ENCODE data around the gene AP5S1. TPM values are rescaled to one million over a fixed set of nuclear protein-coding genes. Genes with fewer than 3 reads are reported as not detected.

The AP5S1 gene
- total RNA-seq, 1 experiment from 2014 or later, result 3.9 TPM

DNA sequence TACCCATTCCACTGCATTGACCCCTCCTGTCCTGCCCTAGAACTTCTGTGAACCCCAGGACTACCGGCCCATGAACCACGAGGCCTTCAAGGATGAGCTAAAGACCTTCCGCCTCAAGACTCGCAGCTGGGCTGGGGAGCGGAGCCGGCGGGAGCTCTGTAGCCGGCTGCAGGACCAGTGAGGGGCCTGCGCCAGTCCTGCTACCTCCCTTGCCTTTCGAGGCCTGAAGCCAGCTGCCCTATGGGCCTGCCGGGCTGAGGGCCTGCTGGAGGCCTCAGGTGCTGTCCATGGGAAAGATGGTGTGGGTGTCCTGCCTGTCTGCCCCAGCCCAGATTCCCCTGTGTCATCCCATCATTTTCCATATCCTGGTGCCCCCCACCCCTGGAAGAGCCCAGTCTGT lies 15.6 kb upstream of the AP5S1 start:
- Mint-ChIP-seq H3K4me1 (peaks cover 25 to 43% of the 10 kb centered on the region in 2 experiments), H3K9me3 (no peaks in the 10 kb centered on the region), H3K27ac (no peak overlapping the region), H3K27me3 (ENCODE audit: low read depth) (peaks cover 4% of the 10 kb centered on the region; the same call in 1 of the 2 replicates), H3K4me3 (no peak overlapping the region), H3K36me3 (ENCODE audit: insufficient read depth in 1 of 3, low read depth in 3 of 3) (peaks cover 32 to 55% (median 47%) of the 10 kb centered on the region in 3 experiments)
- H4K8ac ChIP-seq (replicated peaks; ENCODE audit: insufficient read length, low read depth, low read length), result no peak overlapping the region
- H3K23me2 ChIP-seq (ENCODE audit: insufficient read length, low read depth, low read length, poor library complexity, severe bottlenecking), result peaks cover 6% of the 10 kb centered on the region
- no peak overlapping the region for H2AFZ ChIP-seq (ENCODE audit: low read length)
- no peak overlapping the region for H2BK15ac ChIP-seq (ENCODE audit: low read depth, low read length)
- DNase-seq, result no peak
- no peak overlapping the region for H3K27ac ChIP-seq (ENCODE audit: insufficient read length, low read depth, low read length)
- TF ChIP-seq CTCF (conservative IDR thresholded peaks at IDR 0.05), result no peak
- no peak overlapping the region for H2AK5ac ChIP-seq (ENCODE audit: insufficient read length, low read length)
- no peak overlapping the region for H3T11ph ChIP-seq (ENCODE audit: low read length)
- H3K4me2 ChIP-seq (ENCODE audit: insufficient read depth, insufficient read length, low read length), result no peak overlapping the region
- H4K5ac ChIP-seq (ENCODE audit: insufficient read length, low read depth, low read length), result no peak overlapping the region
- no peak overlapping the region for H3K9ac ChIP-seq (ENCODE audit: extremely low read depth, insufficient read length, low read length)
- no CpG with 5 or more reads among the region's 11 CpGs for WGBS (ENCODE audit: extremely low coverage, insufficient read length, low lambda C conversion rate)
- no peak overlapping the region for H3K14ac ChIP-seq (ENCODE audit: insufficient read depth, low read length)
- H3K79me1 ChIP-seq (ENCODE audit: insufficient read depth, low read depth, low read length, poor library complexity, severe bottlenecking), result no peaks in the 10 kb centered on the region
- no peak overlapping the region for H3K4ac ChIP-seq (ENCODE audit: low read depth, low read length)
- H2BK5ac ChIP-seq (ENCODE audit: insufficient read length, low read length), result no peak overlapping the region
- no peak overlapping the region for H2BK20ac ChIP-seq (ENCODE audit: low read depth, low read length, poor library complexity, severe bottlenecking)
- H3K23ac ChIP-seq (ENCODE audit: insufficient read length, low read depth, low read length), result no peak overlapping the region
- H3K27me3 ChIP-seq (ENCODE audit: insufficient read depth, low read length), result no peaks in the 10 kb centered on the region
- H4K91ac ChIP-seq (ENCODE audit: insufficient read length, low read depth, low read length), result no peak overlapping the region
- H3K4me1 ChIP-seq (ENCODE audit: insufficient read depth, low read length), result peaks cover 3% of the 10 kb centered on the region
- H3K56ac ChIP-seq (ENCODE audit: insufficient read length, low read depth, low read length), result no peak overlapping the region
- H3K79me2 ChIP-seq (ENCODE audit: insufficient read depth, low read length), result no peaks in the 10 kb centered on the region
- H4K20me1 ChIP-seq (ENCODE audit: control insufficient read depth, insufficient read depth, insufficient read length), result no peaks in the 10 kb centered on the region
- H3K9me3 ChIP-seq (ENCODE audit: control insufficient read depth, low read depth, low read length), result no peaks in the 10 kb centered on the region
- no peak overlapping the region for H2BK12ac ChIP-seq (ENCODE audit: insufficient read length, low read depth, low read length)
- no peak overlapping the region for H2BK120ac ChIP-seq (ENCODE audit: low read depth, low read length, poor library complexity, severe bottlenecking)
- no peak overlapping the region for H3K18ac ChIP-seq (ENCODE audit: insufficient read length, low read depth, low read length)
